Breast epithelium (tissue), 3 donors: ENCODE measurements around the gene KCNIP1.

ENCODE experiments used
- POLR2A ChIP-seq: fragments of 450-650 bp; IDR thresholded peaks from one replicate; pipeline ENCODE4 v1.6.1; 2016; ENCODE audit warnings: antibody characterized with exemption, mild to moderate bottlenecking, moderate library complexity
- TF ChIP-seq, protein P1 (sequence below), 3 donors: fragments of 450-650 bp; IDR thresholded peaks; one replicate each; pipeline ENCODE4 v1.5.1; 2016 to 2017; ENCODE audit warnings: antibody characterized with exemption in 3 of 3, mild to moderate bottlenecking in 3 of 3, moderate library complexity in 3 of 3

DNA sequence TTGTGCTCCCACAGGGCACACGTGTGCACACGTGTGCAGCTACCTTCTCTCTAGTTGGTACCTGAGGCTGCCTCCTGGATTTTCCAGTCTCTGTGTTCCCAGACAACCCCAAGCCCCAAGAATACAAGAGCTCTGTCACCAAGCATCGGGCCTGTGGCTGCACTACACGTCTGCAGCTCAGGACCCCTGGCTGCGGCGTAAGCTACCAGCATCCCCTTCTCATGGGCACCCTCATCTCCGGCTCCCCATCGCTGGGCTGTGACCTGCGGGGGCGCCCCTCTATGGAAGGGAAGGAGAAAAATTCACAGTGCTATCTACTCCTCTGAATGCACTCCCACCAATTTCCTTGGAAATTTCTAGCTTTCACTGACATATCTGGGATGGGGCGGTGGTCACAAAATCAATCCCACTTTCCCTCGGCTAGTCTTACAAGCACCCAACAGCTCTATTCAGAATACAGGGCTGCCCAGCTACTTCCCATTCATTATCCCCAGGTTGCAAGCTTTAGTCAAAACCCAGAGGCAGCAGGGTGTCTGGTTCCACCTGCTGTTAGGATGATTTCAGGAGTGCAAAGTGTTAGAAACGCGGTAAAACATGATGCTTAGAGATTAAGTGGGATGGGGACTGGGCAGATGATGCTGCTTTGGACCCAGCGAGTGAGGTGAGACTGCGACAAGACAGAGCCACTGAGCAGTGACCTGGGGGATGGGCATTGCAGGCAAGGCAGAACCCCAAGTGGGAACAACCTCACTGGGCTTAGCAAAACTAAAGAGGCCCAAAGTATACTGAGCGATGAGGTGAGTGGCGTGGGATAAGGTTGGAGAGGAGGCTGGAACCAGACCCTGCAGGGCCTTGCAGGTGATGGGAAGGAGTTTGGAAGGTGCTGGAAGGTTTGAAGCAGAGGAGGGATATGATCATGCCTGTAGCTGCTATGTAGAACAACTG is 121.7 kb downstream of the KCNIP1 start:
- TF ChIP-seq, protein P1, sequence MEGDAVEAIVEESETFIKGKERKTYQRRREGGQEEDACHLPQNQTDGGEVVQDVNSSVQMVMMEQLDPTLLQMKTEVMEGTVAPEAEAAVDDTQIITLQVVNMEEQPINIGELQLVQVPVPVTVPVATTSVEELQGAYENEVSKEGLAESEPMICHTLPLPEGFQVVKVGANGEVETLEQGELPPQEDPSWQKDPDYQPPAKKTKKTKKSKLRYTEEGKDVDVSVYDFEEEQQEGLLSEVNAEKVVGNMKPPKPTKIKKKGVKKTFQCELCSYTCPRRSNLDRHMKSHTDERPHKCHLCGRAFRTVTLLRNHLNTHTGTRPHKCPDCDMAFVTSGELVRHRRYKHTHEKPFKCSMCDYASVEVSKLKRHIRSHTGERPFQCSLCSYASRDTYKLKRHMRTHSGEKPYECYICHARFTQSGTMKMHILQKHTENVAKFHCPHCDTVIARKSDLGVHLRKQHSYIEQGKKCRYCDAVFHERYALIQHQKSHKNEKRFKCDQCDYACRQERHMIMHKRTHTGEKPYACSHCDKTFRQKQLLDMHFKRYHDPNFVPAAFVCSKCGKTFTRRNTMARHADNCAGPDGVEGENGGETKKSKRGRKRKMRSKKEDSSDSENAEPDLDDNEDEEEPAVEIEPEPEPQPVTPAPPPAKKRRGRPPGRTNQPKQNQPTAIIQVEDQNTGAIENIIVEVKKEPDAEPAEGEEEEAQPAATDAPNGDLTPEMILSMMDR (IDR thresholded peaks at IDR 0.05): no peak
- no peak for TF ChIP-seq POLR2A
